ENCODE results near the gene PTPRM.

Gene PTPRM

GRCh38 chr18:8326763-8327394 is 759.8 kb downstream of the PTPRM start:
- DNase-seq (ENCODE audit: low spot score) = no peak

- no peak for DNase-seq (ENCODE audit: low spot score)
These were observed 761.0 kb downstream of the PTPRM start for GRCh38 chr18:8328126-8328525.

GRCh38 chr18:8329186-8329771 is 762.2 kb downstream of the PTPRM start:
- DNase-seq (ENCODE audit: low spot score) = peak; percentile 20

GRCh38 chr18:8330575-8330974 is 763.5 kb downstream of the PTPRM start:
- no peak for DNase-seq (ENCODE audit: low spot score)

GRCh38 chr18:8332286-8332685 is 765.2 kb downstream of the PTPRM start:
- peak; percentile 19 for DNase-seq (ENCODE audit: low spot score)

- no peak for DNase-seq (ENCODE audit: low spot score)
These were observed 766.8 kb downstream of the PTPRM start for GRCh38 chr18:8333961-8334360.

- DNase-seq (ENCODE audit: low spot score) = no peak
These were observed 770.1 kb downstream of the PTPRM start for GRCh38 chr18:8337211-8337610.

- DNase-seq (ENCODE audit: low spot score) = no peak
These were observed 772.1 kb downstream of the PTPRM start for GRCh38 chr18:8339210-8339609.

- DNase-seq (ENCODE audit: low spot score) = no peak
These were observed 772.8 kb downstream of the PTPRM start for GRCh38 chr18:8339952-8340351.

- peak; percentile 50 for DNase-seq (ENCODE audit: low spot score)
These were observed 774.5 kb downstream of the PTPRM start for GRCh38 chr18:8341481-8342230.

- DNase-seq (ENCODE audit: low spot score) = no peak
These were observed 781.1 kb downstream of the PTPRM start for GRCh38 chr18:8348051-8348720.

- DNase-seq (ENCODE audit: low spot score) = no peak
These were observed 782.6 kb downstream of the PTPRM start for GRCh38 chr18:8349608-8350323.

- DNase-seq (ENCODE audit: low spot score) = no peak
These were observed 783.5 kb downstream of the PTPRM start for GRCh38 chr18:8350628-8351027.

GRCh38 chr18:8351161-8351560 is 784.0 kb downstream of the PTPRM start:
- no peak for DNase-seq (ENCODE audit: low spot score)

GRCh38 chr18:8354304-8354703 is 787.2 kb downstream of the PTPRM start:
- no peak for DNase-seq (ENCODE audit: low spot score)

GRCh38 chr18:8356001-8356400 is 788.9 kb downstream of the PTPRM start:
- DNase-seq (ENCODE audit: low spot score) = no peak

GRCh38 chr18:8357320-8357719 is 790.2 kb downstream of the PTPRM start:
- no peak for DNase-seq (ENCODE audit: low spot score)

- no peak for DNase-seq (ENCODE audit: low spot score)
These were observed 791.1 kb downstream of the PTPRM start for GRCh38 chr18:8358033-8358765.

GRCh38 chr18:8359076-8359475 is 792.0 kb downstream of the PTPRM start:
- DNase-seq (ENCODE audit: low spot score) = no peak

- DNase-seq (ENCODE audit: low spot score) = no peak
These were observed 792.4 kb downstream of the PTPRM start for GRCh38 chr18:8359481-8359880.

GRCh38 chr18:8361941-8362471 is 794.9 kb downstream of the PTPRM start:
- no peak for DNase-seq (ENCODE audit: low spot score)
